Smooth muscle cell (in vitro differentiated cells): ENCODE data around the gene B4GALNT3. TPM values are rescaled to one million over a fixed set of nuclear protein-coding genes. Genes with fewer than 3 reads are reported as not detected.

Experiments
- DNase-seq: peaks from one replicate; lab custom pipeline; 2025; ENCODE audit not compliant: unreplicated experiment; lab: John Stamatoyannopoulos, UW
- H2AFZ ChIP-seq: fragments of 200-600 bp; sonication (generic); 2 replicates; pipeline ENCODE4 v1.6.0; 2016; ENCODE audit warnings: antibody characterized with exemption, low read depth, mild to moderate bottlenecking
- H3F3A ChIP-seq: fragments of 200-600 bp; sonication (generic); 2 replicates; pipeline ENCODE4 v1.6.0; 2017; ENCODE audit warnings: antibody characterized with exemption, low read depth
- H3K27ac ChIP-seq: fragments of 200-600 bp; sonication (generic); 2 replicates; pipeline ENCODE4 v1.5.1; 2016; ENCODE audit warnings: low read depth, mild to moderate bottlenecking
- H3K27me3 ChIP-seq: fragments of 200-600 bp; sonication (generic); 2 replicates; pipeline ENCODE4 v1.6.1; 2016; ENCODE audit warnings: low read depth, mild to moderate bottlenecking
- H3K36me3 ChIP-seq: fragments of 200-600 bp; sonication (generic); 2 replicates; pipeline ENCODE4 v1.5.1; 2016; ENCODE audit warnings: low read depth
- H3K4me1 ChIP-seq: fragments of 200-600 bp; sonication (generic); 2 replicates; pipeline ENCODE4 v1.5.1; 2016; ENCODE audit warnings: low read depth
- H3K4me2 ChIP-seq: fragments of 200-600 bp; sonication (generic); 2 replicates; pipeline ENCODE4 v1.6.0; 2016; ENCODE audit warnings: mild to moderate bottlenecking
- H3K4me3 ChIP-seq: fragments of 200-600 bp; sonication (generic); 2 replicates; pipeline ENCODE4 v1.5.1; 2016; ENCODE audit warnings: mild to moderate bottlenecking
- H3K79me2 ChIP-seq: fragments of 200-600 bp; sonication (generic); 2 replicates; pipeline ENCODE4 v1.6.0; 2016; ENCODE audit warnings: low read depth, mild to moderate bottlenecking
- H3K9ac ChIP-seq: fragments of 200-600 bp; sonication (generic); 2 replicates; pipeline ENCODE4 v1.6.0; 2016; ENCODE audit warnings: low read depth
- H3K9me3 ChIP-seq: fragments of 200-600 bp; sonication (generic); replicated peaks from 2 replicates; pipeline ENCODE4 v1.5.1; 2016; ENCODE audit warnings: low read depth
- H4K20me1 ChIP-seq: fragments of 200-600 bp; sonication (generic); 2 replicates; pipeline ENCODE4 v1.6.0; 2016; ENCODE audit warnings: low read depth
- WGBS: methylation state at CpG from one replicate; pipeline ENCODE4 v1.1.7; 2016; ENCODE audit warnings: low lambda C conversion rate; 5-methylcytosine and 5-hydroxymethylcytosine counted together
- polyA plus RNA-seq: library from polyadenylated mRNA; unstranded; fragments of >200 nt; fragmentation: Nextera tagmentation; extraction: Ambion mirVana; gene quantifications from 2 replicates; pipeline ENCODE4 v1.2.1, GENCODE V29; 2016
- total RNA-seq: library from RNA; depleted of rRNA; stranded (reverse); fragments of >200 nt; gene quantifications from 2 replicates; pipeline ENCODE4 v1.2.3, GENCODE V29; 2014
- TF ChIP-seq, protein P1 (sequence below): fragments of 200-600 bp; sonication (generic); IDR thresholded peaks from 2 replicates; pipeline ENCODE4 v1.5.1; 2017; ENCODE audit warnings: borderline replicate concordance, mild to moderate bottlenecking, antibody characterized with exemption; ENCODE audit not compliant: insufficient read depth, poor library complexity, severe bottlenecking

Gene B4GALNT3
- total and polyA plus RNA-seq, 2 experiments from 2014 or later = 5.1 to 5.7 TPM

DNA sequence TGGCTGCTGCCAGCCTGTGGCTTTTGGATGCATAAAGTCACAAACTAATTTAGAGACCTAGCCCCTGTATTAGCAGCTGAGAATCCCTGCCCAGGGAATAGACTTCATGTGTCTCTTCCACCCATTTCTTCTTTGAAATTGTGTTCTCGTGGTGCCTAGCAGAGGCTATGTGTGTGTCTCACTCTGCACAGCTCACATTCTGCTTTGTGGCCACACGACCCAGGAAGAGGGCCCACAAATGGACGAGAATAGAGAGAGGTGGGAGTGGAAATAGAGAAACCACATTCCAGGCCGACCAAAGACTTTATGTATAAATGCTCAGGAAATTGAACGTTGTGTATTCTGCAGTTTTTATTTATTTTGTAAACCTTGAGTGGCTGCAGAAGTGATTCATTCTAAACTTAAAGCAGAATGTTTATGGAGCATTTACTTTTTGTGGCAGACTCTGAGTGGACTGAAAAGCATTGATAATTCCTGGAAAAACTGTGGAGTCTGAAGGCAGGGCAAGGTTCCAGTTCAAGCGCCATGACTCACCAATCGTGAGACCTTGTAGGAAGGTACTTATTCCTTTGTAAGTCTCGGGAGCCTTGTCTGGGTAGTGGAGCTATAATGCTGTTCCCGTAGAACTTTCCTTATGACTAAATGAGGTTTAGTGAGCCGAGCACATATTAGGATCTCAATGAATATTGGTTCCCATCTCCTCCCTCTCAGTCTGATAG, 9.1 kb downstream of the B4GALNT3 start:
- Histone ChIP-seq H3K9ac (no peak overlapping the region), H3K79me2 (no peaks in the 10 kb centered on the region), H3K27me3 (no peaks in the 10 kb centered on the region), H3K27ac (peak overlapping the region; percentile 39), H3K9me3 (no peaks in the 10 kb centered on the region), H3K4me2 (peak overlapping the region; percentile 24), H3F3A (no peaks in the 10 kb centered on the region), H4K20me1 (no peaks in the 10 kb centered on the region), H3K36me3 (no peaks in the 10 kb centered on the region), H3K4me3 (no peak overlapping the region), H2AFZ (no peak overlapping the region), H3K4me1 (peaks cover 1% of the 10 kb centered on the region)
- WGBS = 40% methylated on average over 10 of the region's 10 CpGs
- DNase-seq = no peak
- TF ChIP-seq, protein P1, sequence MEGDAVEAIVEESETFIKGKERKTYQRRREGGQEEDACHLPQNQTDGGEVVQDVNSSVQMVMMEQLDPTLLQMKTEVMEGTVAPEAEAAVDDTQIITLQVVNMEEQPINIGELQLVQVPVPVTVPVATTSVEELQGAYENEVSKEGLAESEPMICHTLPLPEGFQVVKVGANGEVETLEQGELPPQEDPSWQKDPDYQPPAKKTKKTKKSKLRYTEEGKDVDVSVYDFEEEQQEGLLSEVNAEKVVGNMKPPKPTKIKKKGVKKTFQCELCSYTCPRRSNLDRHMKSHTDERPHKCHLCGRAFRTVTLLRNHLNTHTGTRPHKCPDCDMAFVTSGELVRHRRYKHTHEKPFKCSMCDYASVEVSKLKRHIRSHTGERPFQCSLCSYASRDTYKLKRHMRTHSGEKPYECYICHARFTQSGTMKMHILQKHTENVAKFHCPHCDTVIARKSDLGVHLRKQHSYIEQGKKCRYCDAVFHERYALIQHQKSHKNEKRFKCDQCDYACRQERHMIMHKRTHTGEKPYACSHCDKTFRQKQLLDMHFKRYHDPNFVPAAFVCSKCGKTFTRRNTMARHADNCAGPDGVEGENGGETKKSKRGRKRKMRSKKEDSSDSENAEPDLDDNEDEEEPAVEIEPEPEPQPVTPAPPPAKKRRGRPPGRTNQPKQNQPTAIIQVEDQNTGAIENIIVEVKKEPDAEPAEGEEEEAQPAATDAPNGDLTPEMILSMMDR = no peak

DNA sequence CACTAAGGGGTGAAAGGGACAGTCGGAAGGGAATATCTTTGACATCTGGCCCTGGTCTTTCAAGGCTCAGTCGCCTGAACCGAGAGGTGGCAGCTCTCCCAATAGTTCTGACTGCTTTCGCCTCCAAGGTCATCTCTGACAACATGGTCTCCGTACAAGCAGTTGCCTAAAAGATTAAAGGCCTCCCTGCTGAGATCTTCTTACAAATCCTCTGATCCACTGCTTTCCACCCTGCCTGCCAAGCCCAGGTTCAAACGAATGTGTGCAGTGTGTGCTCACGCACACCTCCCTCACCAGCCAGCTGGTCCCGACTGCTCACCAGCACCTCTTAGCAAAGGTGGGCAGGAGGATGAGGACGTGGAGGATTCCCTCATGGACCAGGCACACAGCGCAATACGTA, 10.4 kb downstream of the B4GALNT3 start:
- WGBS = 81% methylated on average over 11 of the region's 11 CpGs
- H3K4me3 ChIP-seq = no peak overlapping the region
- peaks cover 4% of the 10 kb centered on the region for H3K4me1 ChIP-seq
- H3K36me3 ChIP-seq = no peaks in the 10 kb centered on the region
- no peak overlapping the region for H3K9ac ChIP-seq
- H4K20me1 ChIP-seq = no peaks in the 10 kb centered on the region
- H2AFZ ChIP-seq = no peak overlapping the region
- H3K27ac ChIP-seq = no peak overlapping the region
- H3K27me3 ChIP-seq = no peaks in the 10 kb centered on the region
- no peaks in the 10 kb centered on the region for H3K9me3 ChIP-seq
- DNase-seq = no peak
- no peaks in the 10 kb centered on the region for H3K79me2 ChIP-seq
- no peaks in the 10 kb centered on the region for H3F3A ChIP-seq
- TF ChIP-seq, protein P1 = no peak
- H3K4me2 ChIP-seq = no peak overlapping the region

DNA sequence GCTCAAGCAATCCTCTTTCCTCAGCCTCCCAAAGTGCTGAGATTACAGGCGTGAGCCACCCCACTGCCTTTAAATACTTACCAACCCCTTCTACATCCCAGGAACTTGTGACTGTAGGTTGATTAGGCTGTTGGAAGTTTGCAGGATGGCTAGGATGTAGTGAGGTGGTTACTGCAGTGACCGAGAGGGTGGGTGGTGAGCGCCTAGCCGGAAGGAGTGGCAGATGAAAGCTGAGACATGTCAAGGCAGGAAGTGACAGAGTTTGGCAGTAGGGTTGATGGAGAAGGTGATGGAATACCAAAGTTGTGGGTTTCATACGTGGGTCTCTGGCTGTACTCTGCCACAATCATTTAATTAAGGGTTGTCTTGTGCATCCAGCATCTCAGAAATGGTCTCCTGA, 13.5 kb downstream of the B4GALNT3 start:
- Histone ChIP-seq H3F3A (no peaks in the 10 kb centered on the region), H4K20me1 (no peaks in the 10 kb centered on the region), H3K79me2 (no peaks in the 10 kb centered on the region), H3K27ac (no peak overlapping the region), H3K9ac (no peak overlapping the region), H2AFZ (no peak overlapping the region), H3K27me3 (no peaks in the 10 kb centered on the region), H3K4me2 (no peak overlapping the region), H3K4me3 (no peak overlapping the region), H3K4me1 (peaks cover 4% of the 10 kb centered on the region), H3K9me3 (no peaks in the 10 kb centered on the region), H3K36me3 (no peaks in the 10 kb centered on the region)
- TF ChIP-seq, protein P1 = no peak
- DNase-seq = no peak
- 96% methylated on average over 5 of the region's 5 CpGs for WGBS
